SU-DHL-6 (cell line): ENCODE results near the gene MCTP1.

Source experiments
- H2AFZ ChIP-seq: fragments of 200-600 bp; sonication (generic); 2 replicates; pipeline ENCODE4 v1.6.1; 2014; ENCODE audit warnings: low read depth, mild to moderate bottlenecking, moderate library complexity, mixed read lengths, antibody characterized with exemption, low read length; ENCODE audit not compliant: severe bottlenecking
- H3F3A ChIP-seq: fragments of 200-600 bp; shearing (Covaris generic); 2 replicates; pipeline ENCODE4 v1.6.0; 2016; ENCODE audit warnings: antibody characterized with exemption, mild to moderate bottlenecking; ENCODE audit not compliant: insufficient read depth
- H3K27ac ChIP-seq: fragments of 200-600 bp; sonication (generic); 2 replicates; pipeline ENCODE4 v1.5.1; 2016; ENCODE audit warnings: low read depth, mild to moderate bottlenecking, low read length, moderate library complexity, mixed read lengths
- H3K27me3 ChIP-seq: fragments of 200-600 bp; sonication (generic), shearing (Covaris generic); 2 replicates; pipeline ENCODE4 v1.6.0; 2014; ENCODE audit warnings: mild to moderate bottlenecking, low read length
- H3K36me3 ChIP-seq: fragments of 200-600 bp; sonication (generic); 2 replicates; pipeline ENCODE4 v1.6.1; 2014; ENCODE audit warnings: mild to moderate bottlenecking, low read length, mixed read lengths
- H3K4me2 ChIP-seq: fragments of 300-600, 200-600 bp; shearing (Covaris generic), sonication (generic); 2 replicates; pipeline ENCODE4 v1.6.0; 2014; ENCODE audit warnings: low read length, low read depth, mild to moderate bottlenecking; ENCODE audit not compliant: poor library complexity, severe bottlenecking
- H3K4me3 ChIP-seq: fragments of 200-600 bp; sonication (generic); 2 replicates; pipeline ENCODE4 v1.5.1; 2014; ENCODE audit warnings: antibody characterized with exemption, low read length, mild to moderate bottlenecking, mixed read lengths; ENCODE audit not compliant: insufficient read depth, poor library complexity, severe bottlenecking
- H3K79me2 ChIP-seq: fragments of 200-600 bp; sonication (generic); 2 replicates; pipeline ENCODE4 v1.6.1; 2014; ENCODE audit warnings: mild to moderate bottlenecking, low read length, moderate library complexity; ENCODE audit not compliant: insufficient read depth
- H3K9ac ChIP-seq: fragments of 200-600 bp; sonication (generic); 2 replicates; pipeline ENCODE4 v1.7.0; 2014; ENCODE audit warnings: mild to moderate bottlenecking, low read length
- H3K9me2 ChIP-seq: fragments of 200-600 bp; sonication (generic); replicated peaks from 2 replicates; pipeline ENCODE4 v1.6.1; 2014; ENCODE audit warnings: low read length; ENCODE audit not compliant: insufficient read depth
- H3K9me3 ChIP-seq: fragments of 200-600 bp; sonication (generic); 2 replicates; pipeline ENCODE4 v1.6.1; 2014; ENCODE audit warnings: low read length, mixed read lengths; ENCODE audit not compliant: insufficient read depth
- H4K20me1 ChIP-seq: fragments of 200-600 bp; sonication (generic); 2 replicates; pipeline ENCODE4 v1.6.1; 2014; ENCODE audit warnings: low read depth, mild to moderate bottlenecking, antibody characterized with exemption, low read length, moderate library complexity, mixed read lengths
- CTCF ChIP-seq: fragments of 200-600 bp; sonication (generic); IDR thresholded peaks from one replicate; pipeline ENCODE4 v1.5.1; 2017; ENCODE audit warnings: antibody characterized with exemption, mild to moderate bottlenecking, low read length, moderate library complexity; ENCODE audit not compliant: insufficient read depth, poor library complexity, severe bottlenecking
- EZH2phosphoT487 ChIP-seq: fragments of 200-600 bp; sonication (generic), shearing (Covaris generic); conservative IDR thresholded peaks from 2 replicates; pipeline ENCODE4 v1.6.1; 2018; ENCODE audit warnings: mild to moderate bottlenecking, antibody characterized with exemption, low read length, moderate library complexity, mixed read lengths

MCTP1 gene

GRCh38 chr5:94779684-94780083, 505.2 kb downstream of the MCTP1 start:
- Histone ChIP-seq H3K9me2 (no peaks in the 10 kb centered on the region), H3K9me3 (no peaks in the 10 kb centered on the region), H3K79me2 (no peaks in the 10 kb centered on the region), H3F3A (no peaks in the 10 kb centered on the region), H2AFZ (no peak overlapping the region), H4K20me1 (no peaks in the 10 kb centered on the region), H3K36me3 (no peaks in the 10 kb centered on the region), H3K4me2 (no peak overlapping the region), H3K4me3 (no peak overlapping the region), H3K9ac (no peak overlapping the region), H3K27ac (no peak overlapping the region), H3K27me3 (no peaks in the 10 kb centered on the region)
- TF ChIP-seq EZH2phosphoT487, result no peak
- no peak for TF ChIP-seq CTCF

- Histone ChIP-seq H3K79me2 (no peaks in the 10 kb centered on the region), H3K27me3 (no peaks in the 10 kb centered on the region), H2AFZ (no peak overlapping the region), H3K27ac (no peak overlapping the region), H3K9me3 (no peaks in the 10 kb centered on the region), H3F3A (no peaks in the 10 kb centered on the region), H4K20me1 (no peaks in the 10 kb centered on the region), H3K9me2 (no peaks in the 10 kb centered on the region), H3K4me2 (no peak overlapping the region), H3K9ac (no peak overlapping the region), H3K36me3 (no peaks in the 10 kb centered on the region), H3K4me3 (no peak overlapping the region)
- no peak for TF ChIP-seq CTCF
- TF ChIP-seq EZH2phosphoT487, result no peak
Observed at GRCh38 chr5:94778732-94779131, 506.2 kb downstream of the MCTP1 start.

- TF ChIP-seq EZH2phosphoT487 (no peak), CTCF (no peak)
- no peak overlapping the region for H3K27ac ChIP-seq
- no peak overlapping the region for H2AFZ ChIP-seq
- H3F3A ChIP-seq, result no peaks in the 10 kb centered on the region
- no peaks in the 10 kb centered on the region for H3K79me2 ChIP-seq
- no peaks in the 10 kb centered on the region for H3K27me3 ChIP-seq
- no peak overlapping the region for H3K4me3 ChIP-seq
- H3K9me2 ChIP-seq, result no peaks in the 10 kb centered on the region
- H3K9ac ChIP-seq, result no peak overlapping the region
- no peaks in the 10 kb centered on the region for H3K36me3 ChIP-seq
- H3K9me3 ChIP-seq, result no peaks in the 10 kb centered on the region
- H4K20me1 ChIP-seq, result no peaks in the 10 kb centered on the region
- no peak overlapping the region for H3K4me2 ChIP-seq
Observed at GRCh38 chr5:94778299-94778698, 506.6 kb downstream of the MCTP1 start.
